HEK293 (cell line): ENCODE data around the gene SMIM13.

Experiments
- CTCF ChIA-PET: fragments of 350-600 bp; formaldehyde crosslinking; extraction: SDS; loops from one replicate; lab custom pipeline; 2021; ENCODE audit warnings: antibody characterized with exemption; lab: Yijun Ruan, JAX
- POLR2A ChIA-PET: fragments of 300-600 bp; formaldehyde crosslinking; extraction: SDS; loops from one replicate; lab custom pipeline; 2020; ENCODE audit warnings: antibody characterized with exemption, inconsistent platforms; lab: Yijun Ruan, JAX
- H3K27ac ChIP-seq: fragments of 200-500 bp; sonication (Bioruptor generic); 2 replicates; pipeline ENCODE4 v1.5.1; 2014; ENCODE audit warnings: low read depth, low read length, control low read depth, inconsistent platforms; ENCODE audit errors: extremely low read depth
- H3K36me3 ChIP-seq, 2 experiments: fragments of 200-500 bp in 1 of 2; sonication (Bioruptor generic) in 1 of 2; 1 replicate in 1 of 2; 2 replicates in 1 of 2; pipeline ENCODE4 v1.5.1; 2014 to 2017; ENCODE audit warnings: inconsistent platforms in 2 of 2, low read length in 2 of 2; ENCODE audit not compliant: control insufficient read depth in 2 of 2, insufficient read depth in 1 of 2
- H3K4me1 ChIP-seq: fragments of 200-500 bp; sonication (Bioruptor generic); 2 replicates; pipeline ENCODE4 v1.5.1; 2014; ENCODE audit warnings: mild to moderate bottlenecking, low read length, inconsistent platforms; ENCODE audit not compliant: control insufficient read depth, insufficient read depth
- H3K4me3 ChIP-seq: 2 replicates; pipeline ENCODE4 v1.5.1; 2011; ENCODE audit warnings: low read depth, mild to moderate bottlenecking, control low read depth, low read length, moderate library complexity
- H3K9me3 ChIP-seq: fragments of 200-500 bp; sonication (Bioruptor generic); 2 replicates; pipeline ENCODE4 v1.5.1; 2014; ENCODE audit warnings: low read depth, low read length, inconsistent platforms; ENCODE audit not compliant: control insufficient read depth, insufficient read depth
- EGR2 ChIP-seq: fragments of 450-650 bp; formaldehyde crosslinking; IDR thresholded peaks from 2 replicates; pipeline ENCODE4 v1.5.1; 2016; ENCODE audit warnings: low read depth, missing biosample characterization, missing genetic modification characterization
- FEZF1 ChIP-seq: fragments of 450-650 bp; formaldehyde crosslinking; IDR thresholded peaks from 2 replicates; pipeline ENCODE4 v1.5.1; 2016; ENCODE audit warnings: missing biosample characterization, missing genetic modification characterization
- KLF9 ChIP-seq: fragments of 450-650 bp; formaldehyde crosslinking; IDR thresholded peaks from 2 replicates; pipeline ENCODE4 v1.5.1; 2016; ENCODE audit warnings: missing biosample characterization, missing genetic modification characterization, low read depth
- OVOL3 ChIP-seq: fragments of 450-650 bp; formaldehyde crosslinking; IDR thresholded peaks from 2 replicates; pipeline ENCODE4 v1.5.1; 2016; ENCODE audit warnings: missing biosample characterization, missing genetic modification characterization
- RBAK ChIP-seq: fragments of 450-650 bp; formaldehyde crosslinking; IDR thresholded peaks from 2 replicates; pipeline ENCODE4 v1.5.1; 2016; ENCODE audit warnings: missing biosample characterization, missing genetic modification characterization
- SALL2 ChIP-seq: fragments of 450-650 bp; formaldehyde crosslinking; IDR thresholded peaks from 2 replicates; pipeline ENCODE4 v1.5.0; 2017; ENCODE audit warnings: missing biosample characterization, mild to moderate bottlenecking, missing genetic modification characterization, borderline replicate concordance
- YY1 ChIP-seq: fragments of 450-650 bp; formaldehyde crosslinking; IDR thresholded peaks from 2 replicates; pipeline ENCODE4 v1.5.1; 2018; ENCODE audit warnings: missing biosample characterization, missing genetic modification characterization
- ZFHX2 ChIP-seq: fragments of 450-650 bp; formaldehyde crosslinking; conservative IDR thresholded peaks from 2 replicates; pipeline ENCODE4 v1.5.1; 2016; ENCODE audit warnings: missing biosample characterization, missing genetic modification characterization
- ZFP3 ChIP-seq: fragments of 450-650 bp; formaldehyde crosslinking; IDR thresholded peaks from 2 replicates; pipeline ENCODE4 v1.5.1; 2016; ENCODE audit warnings: low read depth, missing biosample characterization, missing genetic modification characterization
- ZNF146 ChIP-seq: fragments of 450-650 bp; formaldehyde crosslinking; IDR thresholded peaks from 2 replicates; pipeline ENCODE4 v1.5.1; 2016; ENCODE audit warnings: missing biosample characterization, missing genetic modification characterization
- ZNF184 ChIP-seq: fragments of 450-650 bp; IDR thresholded peaks from 2 replicates; pipeline ENCODE4 v1.5.1; 2018; ENCODE audit warnings: missing biosample characterization, mild to moderate bottlenecking, missing genetic modification characterization
- ZNF621 ChIP-seq: fragments of 450-650 bp; formaldehyde crosslinking; IDR thresholded peaks from 2 replicates; pipeline ENCODE4 v1.5.1; 2017; ENCODE audit warnings: missing biosample characterization, missing genetic modification characterization
- ZNF768 ChIP-seq: fragments of 450-650 bp; formaldehyde crosslinking; IDR thresholded peaks from 2 replicates; pipeline ENCODE4 v1.5.1; 2018; ENCODE audit warnings: missing biosample characterization, mild to moderate bottlenecking, missing genetic modification characterization
- ZXDB ChIP-seq: fragments of 450-650 bp; formaldehyde crosslinking; IDR thresholded peaks from 2 replicates; pipeline ENCODE4 v1.5.1; 2016; ENCODE audit warnings: missing biosample characterization, missing genetic modification characterization
- TF ChIP-seq, protein P1 (sequence below): fragments of 450-650 bp; formaldehyde crosslinking; IDR thresholded peaks from 2 replicates; pipeline ENCODE4 v1.5.1; 2016; ENCODE audit warnings: missing biosample characterization, missing genetic modification characterization
- TF ChIP-seq, protein P2 (sequence below): fragments of 450-650 bp; formaldehyde crosslinking; IDR thresholded peaks from 2 replicates; pipeline ENCODE4 v1.5.1; 2016; ENCODE audit warnings: missing biosample characterization, missing genetic modification characterization
- TF ChIP-seq, protein P3 (sequence below): fragments of 450-650 bp; formaldehyde crosslinking; IDR thresholded peaks from 2 replicates; pipeline ENCODE4 v1.5.1; 2017; ENCODE audit warnings: missing biosample characterization, missing genetic modification characterization
- TF ChIP-seq, protein P4 (sequence below): fragments of 450-650 bp; formaldehyde crosslinking; IDR thresholded peaks from 2 replicates; pipeline ENCODE4 v1.5.1; 2016; ENCODE audit warnings: missing biosample characterization, missing genetic modification characterization
- TF ChIP-seq, protein P5 (sequence below): fragments of 450-650 bp; IDR thresholded peaks from 2 replicates; pipeline ENCODE4 v1.5.1; 2018; ENCODE audit warnings: missing biosample characterization, mild to moderate bottlenecking, missing genetic modification characterization

Gene SMIM13

DNA sequence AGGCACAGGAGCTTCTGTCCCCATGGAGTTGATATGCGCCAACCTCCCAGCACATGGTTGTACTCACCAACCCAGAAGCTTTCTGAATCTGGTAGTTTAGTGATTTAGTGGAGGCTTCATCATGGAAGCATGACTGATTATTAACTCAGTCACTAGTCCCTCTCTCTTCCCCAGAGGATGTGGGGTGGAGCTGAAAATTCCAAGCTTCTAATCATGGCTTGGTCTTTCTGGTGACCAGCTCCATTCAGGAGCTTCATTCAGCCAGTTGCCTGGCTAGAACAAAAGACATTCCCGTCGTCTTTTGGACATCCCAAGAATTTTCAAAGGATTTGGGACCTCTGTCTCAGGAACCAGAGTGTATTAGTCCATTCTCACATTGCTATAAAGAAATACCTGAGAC, 13.3 kb upstream of the SMIM13 start:
- no peak overlapping the region for H3K4me3 ChIP-seq
- ChIA-PET CTCF (interaction anchor here (0.6 to 2.0 kb wide), 3 partner anchors 11 to 601 kb away, joined by 3 to 8 read pairs (median 5); no protein-coding TSS in a partner anchor), POLR2A (no interaction called here)
- no peaks in the 10 kb centered on the region for H3K36me3 ChIP-seq
- TF ChIP-seq SALL2 (tag by site-specific recombination) (no peak), YY1 (tag by site-specific recombination) (no peak), ZFP3 (tag by site-specific recombination) (no peak), RBAK (tag by site-specific recombination) (no peak)
- TF ChIP-seq, protein P1, sequence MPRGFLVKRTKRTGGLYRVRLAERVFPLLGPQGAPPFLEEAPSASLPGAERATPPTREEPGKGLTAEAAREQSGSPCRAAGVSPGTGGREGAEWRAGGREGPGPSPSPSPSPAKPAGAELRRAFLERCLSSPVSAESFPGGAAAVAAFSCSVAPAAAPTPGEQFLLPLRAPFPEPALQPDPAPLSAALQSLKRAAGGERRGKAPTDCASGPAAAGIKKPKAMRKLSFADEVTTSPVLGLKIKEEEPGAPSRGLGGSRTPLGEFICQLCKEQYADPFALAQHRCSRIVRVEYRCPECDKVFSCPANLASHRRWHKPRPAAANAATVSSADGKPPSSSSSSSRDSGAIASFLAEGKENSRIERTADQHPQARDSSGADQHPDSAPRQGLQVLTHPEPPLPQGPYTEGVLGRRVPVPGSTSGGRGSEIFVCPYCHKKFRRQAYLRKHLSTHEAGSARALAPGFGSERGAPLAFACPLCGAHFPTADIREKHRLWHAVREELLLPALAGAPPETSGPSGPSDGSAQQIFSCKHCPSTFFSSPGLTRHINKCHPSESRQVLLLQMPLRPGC = no peak
- TF ChIP-seq, protein P2, sequence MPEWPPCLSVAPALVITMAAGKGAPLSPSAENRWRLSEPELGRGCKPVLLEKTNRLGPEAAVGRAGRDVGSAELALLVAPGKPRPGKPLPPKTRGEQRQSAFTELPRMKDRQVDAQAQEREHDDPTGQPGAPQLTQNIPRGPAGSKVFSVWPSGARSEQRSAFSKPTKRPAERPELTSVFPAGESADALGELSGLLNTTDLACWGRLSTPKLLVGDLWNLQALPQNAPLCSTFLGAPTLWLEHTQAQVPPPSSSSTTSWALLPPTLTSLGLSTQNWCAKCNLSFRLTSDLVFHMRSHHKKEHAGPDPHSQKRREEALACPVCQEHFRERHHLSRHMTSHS (tag by site-specific recombination) = no peak
- TF ChIP-seq, protein P3, sequence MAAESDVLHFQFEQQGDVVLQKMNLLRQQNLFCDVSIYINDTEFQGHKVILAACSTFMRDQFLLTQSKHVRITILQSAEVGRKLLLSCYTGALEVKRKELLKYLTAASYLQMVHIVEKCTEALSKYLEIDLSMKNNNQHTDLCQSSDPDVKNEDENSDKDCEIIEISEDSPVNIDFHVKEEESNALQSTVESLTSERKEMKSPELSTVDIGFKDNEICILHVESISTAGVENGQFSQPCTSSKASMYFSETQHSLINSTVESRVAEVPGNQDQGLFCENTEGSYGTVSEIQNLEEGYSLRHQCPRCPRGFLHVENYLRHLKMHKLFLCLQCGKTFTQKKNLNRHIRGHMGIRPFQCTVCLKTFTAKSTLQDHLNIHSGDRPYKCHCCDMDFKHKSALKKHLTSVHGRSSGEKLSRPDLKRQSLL (tag by site-specific recombination) = no peak
- TF ChIP-seq, protein P4, sequence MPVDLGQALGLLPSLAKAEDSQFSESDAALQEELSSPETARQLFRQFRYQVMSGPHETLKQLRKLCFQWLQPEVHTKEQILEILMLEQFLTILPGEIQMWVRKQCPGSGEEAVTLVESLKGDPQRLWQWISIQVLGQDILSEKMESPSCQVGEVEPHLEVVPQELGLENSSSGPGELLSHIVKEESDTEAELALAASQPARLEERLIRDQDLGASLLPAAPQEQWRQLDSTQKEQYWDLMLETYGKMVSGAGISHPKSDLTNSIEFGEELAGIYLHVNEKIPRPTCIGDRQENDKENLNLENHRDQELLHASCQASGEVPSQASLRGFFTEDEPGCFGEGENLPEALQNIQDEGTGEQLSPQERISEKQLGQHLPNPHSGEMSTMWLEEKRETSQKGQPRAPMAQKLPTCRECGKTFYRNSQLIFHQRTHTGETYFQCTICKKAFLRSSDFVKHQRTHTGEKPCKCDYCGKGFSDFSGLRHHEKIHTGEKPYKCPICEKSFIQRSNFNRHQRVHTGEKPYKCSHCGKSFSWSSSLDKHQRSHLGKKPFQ (tag by site-specific recombination) = no peak
- no peaks in the 10 kb centered on the region for H3K4me1 ChIP-seq
- no peak overlapping the region for H3K27ac ChIP-seq
- H3K9me3 ChIP-seq = no peaks in the 10 kb centered on the region

DNA sequence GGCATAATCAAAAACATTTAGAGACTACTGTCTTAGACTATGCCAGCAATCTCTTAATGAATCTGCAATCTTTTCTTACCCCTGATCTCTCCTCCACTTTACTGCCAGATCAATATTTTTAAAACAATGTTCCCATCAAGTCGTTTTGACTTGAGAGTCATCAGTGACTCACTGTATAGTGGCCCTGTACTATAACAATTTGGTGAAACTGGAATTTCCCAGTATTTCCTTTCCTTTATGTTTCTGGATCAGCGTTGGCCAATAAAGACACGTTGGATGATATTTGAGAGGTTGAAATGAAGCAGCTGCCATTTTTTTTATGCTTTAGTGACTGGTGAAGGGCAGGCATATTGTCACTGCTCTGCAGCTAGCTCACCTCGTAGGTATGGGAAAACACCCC, 10.1 kb upstream of the SMIM13 start:
- POLR2A ChIA-PET = interaction anchor here (1.5 kb wide), 1 partner anchor 10 kb away, joined by 4 read pairs; the partner anchor contains the start of gene SMIM13
- CTCF ChIA-PET = interaction anchor here (0.7 to 1.7 kb wide), 2 partner anchors 12 to 15 kb away, joined by 3 to 6 read pairs; no protein-coding TSS in a partner anchor
- Histone ChIP-seq H3K4me1 (no peaks in the 10 kb centered on the region), H3K36me3 (no peaks in the 10 kb centered on the region), H3K4me3 (no peak overlapping the region), H3K27ac (no peak overlapping the region), H3K9me3 (no peaks in the 10 kb centered on the region)
- TF ChIP-seq, protein P2 (tag by site-specific recombination) = no peak
- TF ChIP-seq EGR2 (tag by site-specific recombination) = no peak
- TF ChIP-seq ZNF621 = no peak
- TF ChIP-seq OVOL3 (tag by site-specific recombination) = no peak
- TF ChIP-seq ZFHX2 (tag by site-specific recombination) = no peak
- TF ChIP-seq, protein P5, sequence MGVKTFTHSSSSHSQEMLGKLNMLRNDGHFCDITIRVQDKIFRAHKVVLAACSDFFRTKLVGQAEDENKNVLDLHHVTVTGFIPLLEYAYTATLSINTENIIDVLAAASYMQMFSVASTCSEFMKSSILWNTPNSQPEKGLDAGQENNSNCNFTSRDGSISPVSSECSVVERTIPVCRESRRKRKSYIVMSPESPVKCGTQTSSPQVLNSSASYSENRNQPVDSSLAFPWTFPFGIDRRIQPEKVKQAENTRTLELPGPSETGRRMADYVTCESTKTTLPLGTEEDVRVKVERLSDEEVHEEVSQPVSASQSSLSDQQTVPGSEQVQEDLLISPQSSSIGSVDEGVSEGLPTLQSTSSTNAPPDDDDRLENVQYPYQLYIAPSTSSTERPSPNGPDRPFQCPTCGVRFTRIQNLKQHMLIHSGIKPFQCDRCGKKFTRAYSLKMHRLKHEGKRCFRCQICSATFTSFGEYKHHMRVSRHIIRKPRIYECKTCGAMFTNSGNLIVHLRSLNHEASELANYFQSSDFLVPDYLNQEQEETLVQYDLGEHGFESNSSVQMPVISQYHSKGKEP (tag by site-specific recombination) = no peak
- no peak for TF ChIP-seq FEZF1 (tag by site-specific recombination)
- TF ChIP-seq ZNF146 (tag by site-specific recombination) = no peak
- TF ChIP-seq ZXDB (tag by site-specific recombination) = no peak
- TF ChIP-seq KLF9 (tag by site-specific recombination) = no peak
- TF ChIP-seq ZNF184 (tag by site-specific recombination) = no peak
- TF ChIP-seq ZNF768 (tag by site-specific recombination) = no peak
